22Rv1 (cell line): ENCODE data around the gene RERE.

Experiments
- ZFX ChIP-seq: fragments of 450-650 bp; IDR thresholded peaks from 2 replicates; pipeline ENCODE4 v1.6.1; 2017; ENCODE audit warnings: antibody characterized with exemption, borderline replicate concordance
- TF ChIP-seq, protein P1 (sequence below): fragments of 450-650 bp; IDR thresholded peaks from 2 replicates; pipeline ENCODE4 v1.5.1; 2017; ENCODE audit warnings: mild to moderate bottlenecking

- no peak for TF ChIP-seq ZFX
- TF ChIP-seq, protein P1, sequence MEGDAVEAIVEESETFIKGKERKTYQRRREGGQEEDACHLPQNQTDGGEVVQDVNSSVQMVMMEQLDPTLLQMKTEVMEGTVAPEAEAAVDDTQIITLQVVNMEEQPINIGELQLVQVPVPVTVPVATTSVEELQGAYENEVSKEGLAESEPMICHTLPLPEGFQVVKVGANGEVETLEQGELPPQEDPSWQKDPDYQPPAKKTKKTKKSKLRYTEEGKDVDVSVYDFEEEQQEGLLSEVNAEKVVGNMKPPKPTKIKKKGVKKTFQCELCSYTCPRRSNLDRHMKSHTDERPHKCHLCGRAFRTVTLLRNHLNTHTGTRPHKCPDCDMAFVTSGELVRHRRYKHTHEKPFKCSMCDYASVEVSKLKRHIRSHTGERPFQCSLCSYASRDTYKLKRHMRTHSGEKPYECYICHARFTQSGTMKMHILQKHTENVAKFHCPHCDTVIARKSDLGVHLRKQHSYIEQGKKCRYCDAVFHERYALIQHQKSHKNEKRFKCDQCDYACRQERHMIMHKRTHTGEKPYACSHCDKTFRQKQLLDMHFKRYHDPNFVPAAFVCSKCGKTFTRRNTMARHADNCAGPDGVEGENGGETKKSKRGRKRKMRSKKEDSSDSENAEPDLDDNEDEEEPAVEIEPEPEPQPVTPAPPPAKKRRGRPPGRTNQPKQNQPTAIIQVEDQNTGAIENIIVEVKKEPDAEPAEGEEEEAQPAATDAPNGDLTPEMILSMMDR = no peak
Observed at GRCh38 chr1:8754247-8754650, 63.2 kb downstream of the RERE start.
